Psoas muscle (tissue), 8 donors: ENCODE results near the gene SPRYD7. TPM values are rescaled to one million over a fixed set of nuclear protein-coding genes. Genes with fewer than 3 reads are reported as not detected.
"Not testable (repeated sequence)": the region's sequence is repeated elsewhere in the genome, so short reads cannot be mapped to it uniquely, and the experiment has no call there.

Experiments used
- ATAC-seq, 4 donors: fragments of 200-7000 bp; cut with Tn5 transposase; one replicate each; pipeline ENCODE4 v1.9.1; 2020; ENCODE audit warnings: moderate library complexity in 3 of 4, mild to moderate bottlenecking in 2 of 4
- DNase-seq, 2 donors: peaks; one replicate each; pipeline ENCODE4 v3.0.0-alpha.2; 2020
- H3K27ac ChIP-seq: fragments of 200-600 bp; one replicate; pipeline ENCODE4 v1.8.0; 2022
- H3K27me3 ChIP-seq, 3 donors: fragments of 200-600 bp in 1 of 3; one replicate each; pipeline versions ENCODE4 v1.6.1 to v1.8.0; 2013 to 2022; ENCODE audit warnings: low read length in 2 of 3, mild to moderate bottlenecking in 2 of 3, moderate library complexity in 1 of 3; ENCODE audit not compliant: insufficient read depth in 3 of 3
- H3K36me3 ChIP-seq, 2 donors: fragments of 200-600 bp in 1 of 2; one replicate each; pipeline versions ENCODE4 v1.6.1 to v1.8.0; 2013 to 2022; ENCODE audit warnings: low read depth in 1 of 2, mild to moderate bottlenecking in 1 of 2, moderate library complexity in 1 of 2; ENCODE audit not compliant: insufficient read depth in 1 of 2
- H3K4me1 ChIP-seq: fragments of 200-600 bp; one replicate; pipeline ENCODE4 v1.8.0; 2022
- H3K4me3 ChIP-seq: fragments of 200-600 bp; one replicate; pipeline ENCODE4 v1.8.0; 2022; ENCODE audit warnings: mild to moderate bottlenecking
- H3K9me3 ChIP-seq: fragments of 200-600 bp; one replicate; pipeline ENCODE4 v1.8.0; 2022
- CTCF ChIP-seq: fragments of 200-600 bp; IDR thresholded peaks from one replicate; pipeline ENCODE4 v1.8.0; 2022; ENCODE audit warnings: antibody characterized with exemption
- WGBS, 3 donors: extraction: QIAGEN DNeasy Blood & Tissue Kit; methylation state at CpG; one replicate each; pipeline versions ENCODE4 v1.1.6 to v1.1.7; 2013; 5-methylcytosine and 5-hydroxymethylcytosine counted together
- intact Hi-C, 2 donors: fragments of 100-400 bp; cut with DNase I; formaldehyde crosslinking; loops; one replicate each; pipeline versions ENCODE4 v1.11.0 to v1.14.2; 2022
- polyA plus RNA-seq, 3 donors: library from polyadenylated mRNA; stranded (reverse); fragments of 200-250 nt; gene quantifications; one replicate each; pipeline ENCODE4 v1.2.3, GENCODE V29; 2013
- total RNA-seq, 4 donors: library from RNA; stranded (reverse); fragmentation: NEBNext Ultra II Directional in 2 of 4; extraction: Animal tissue kit (Norgen Biotek cat#: 25700) in 2 of 4; gene quantifications; one replicate each; pipeline versions ENCODE4 v1.2.1 to v1.2.4, GENCODE V29; 2021 to 2023
- donor health status: healthy with polysubstance abuse.
- donor health status: DM: no; HTN: no; CAD: no; lungs with moderate emphysema.
- donor health status: Bipolar disorder and iron deficiency.
- donor health status: healthy.
- donor health status: DM: yes; HTN: yes; CAD: no.
- donor health status: DM: no; HTN: no; CAD: no.
- donor health status: DM: no; HTN: no; CAD: no.
- donor health status: DM: yes; HTN: yes; CAD: no.

The SPRYD7 gene
- total and polyA plus RNA-seq, 7 donors = 4.7 to 23.8 (median 14.7) TPM

DNA sequence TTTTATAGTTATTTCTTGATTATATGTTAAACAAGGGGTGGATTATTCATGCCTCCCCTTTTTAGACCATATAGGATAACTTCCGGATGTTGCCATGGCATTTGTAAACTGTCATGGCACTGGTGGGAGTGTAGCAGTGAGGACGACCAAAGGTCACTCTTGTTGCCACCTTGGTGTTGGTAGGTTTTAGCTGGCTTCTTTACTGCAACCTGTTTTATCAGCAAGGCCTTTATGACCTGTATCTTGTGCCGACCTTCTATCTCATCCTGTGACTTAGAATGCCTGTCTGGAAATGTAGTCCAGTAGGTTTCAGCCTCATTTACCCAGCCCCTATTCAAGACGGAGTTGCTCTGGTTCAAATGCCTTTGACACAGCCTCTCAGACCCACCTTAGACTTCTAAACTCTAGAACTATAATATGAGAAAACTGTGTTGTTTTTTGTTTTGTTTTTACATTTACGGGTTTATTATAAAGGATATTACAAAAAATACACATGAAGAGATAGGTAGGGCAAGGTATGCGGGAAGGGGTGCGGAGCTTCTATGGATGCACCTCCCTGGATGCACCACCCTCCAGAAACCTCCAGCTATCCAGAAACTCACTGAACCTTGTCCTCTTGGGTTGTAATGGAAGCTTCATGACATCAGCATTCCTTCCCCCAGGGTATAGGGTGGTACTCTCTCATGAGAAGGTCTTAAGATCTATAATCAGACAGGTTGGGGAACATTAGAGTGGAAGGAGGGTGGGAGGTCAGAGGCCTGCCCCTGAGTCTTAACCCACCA lies 15.8 kb upstream of the SPRYD7 start:
- no peaks in the 10 kb centered on the region for H3K27me3 ChIP-seq
- no peak overlapping the region for H3K27ac ChIP-seq
- H3K9me3 ChIP-seq = no peaks in the 10 kb centered on the region
- DNase-seq (no peak), ATAC-seq (no peak)
- 88 to 93% (median 89%) methylated on average over 7 of the region's 7 CpGs for WGBS, 3 donors
- intact Hi-C loops = no loop called here
- TF ChIP-seq CTCF = no peak
- H3K4me1 ChIP-seq = no peaks in the 10 kb centered on the region
- no peak overlapping the region for H3K4me3 ChIP-seq
- H3K36me3 ChIP-seq = no peaks in the 10 kb centered on the region

DNA sequence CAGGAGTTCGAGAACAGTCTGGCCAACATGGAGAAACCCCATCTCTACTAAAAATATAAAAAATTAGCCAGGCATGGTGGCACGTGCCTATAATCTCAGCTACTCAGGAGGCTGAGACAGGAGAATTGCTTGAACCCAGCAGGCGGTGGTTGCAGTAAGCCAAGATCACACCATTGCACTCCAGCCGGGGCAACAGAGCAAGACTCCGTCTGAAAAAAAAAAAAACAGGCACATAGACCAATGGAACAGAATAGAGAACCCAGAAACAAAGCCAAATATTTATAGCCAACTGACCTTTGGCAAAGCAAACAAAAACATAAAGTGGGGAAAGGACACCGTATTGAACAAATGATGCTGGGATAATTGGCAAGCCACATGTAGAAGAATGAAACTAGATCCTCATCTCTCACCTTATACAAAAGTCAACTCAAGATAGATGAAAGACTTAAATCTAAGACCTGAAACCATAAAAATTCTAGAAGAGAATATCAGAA lies 12.7 kb upstream of the SPRYD7 start:
- intact Hi-C loops, H3K27me3 ChIP-seq, H3K9me3 ChIP-seq, H3K36me3 ChIP-seq, ATAC-seq, H3K4me3 ChIP-seq, H3K4me1 ChIP-seq, H3K27ac ChIP-seq, DNase-seq: not testable (repeated sequence)
- WGBS, 3 donors = 91 to 96% (median 96%) methylated on average over 6 of the region's 6 CpGs

GRCh38 chr13:49939321-49939720 lies 3.2 kb upstream of the SPRYD7 start:
- Histone ChIP-seq H3K4me3 (no peak overlapping the region), H3K27ac (no peak overlapping the region), H3K4me1 (peaks cover 15% of the 10 kb centered on the region), H3K27me3 (no peaks in the 10 kb centered on the region), H3K9me3 (no peaks in the 10 kb centered on the region), H3K36me3 (no peaks in the 10 kb centered on the region)
- 45 to 53% (median 52%) methylated on average over 4 of the region's 4 CpGs for WGBS, 3 donors
- intact Hi-C loops = loop anchor here (5.0 to 10.0 kb wide), 2 partner anchors 285 to 973 kb away; no protein-coding TSS in a partner anchor
- no peak for TF ChIP-seq CTCF
- DNase-seq = no peak
- no peak for ATAC-seq

GRCh38 chr13:49938921-49939320 lies 2.8 kb upstream of the SPRYD7 start:
- peaks cover 19% of the 10 kb centered on the region for H3K4me1 ChIP-seq
- DNase-seq (no peak), ATAC-seq (no peak)
- H3K4me3 ChIP-seq = no peak overlapping the region
- H3K36me3 ChIP-seq = no peaks in the 10 kb centered on the region
- no peaks in the 10 kb centered on the region for H3K9me3 ChIP-seq
- WGBS, 3 donors = 51 to 56% (median 54%) methylated on average over 5 of the region's 5 CpGs
- no peak overlapping the region for H3K27ac ChIP-seq
- H3K27me3 ChIP-seq = no peaks in the 10 kb centered on the region
- intact Hi-C loops = loop anchor here (5.0 to 10.0 kb wide), 2 partner anchors 284 to 973 kb away; no protein-coding TSS in a partner anchor
- TF ChIP-seq CTCF = no peak

DNA sequence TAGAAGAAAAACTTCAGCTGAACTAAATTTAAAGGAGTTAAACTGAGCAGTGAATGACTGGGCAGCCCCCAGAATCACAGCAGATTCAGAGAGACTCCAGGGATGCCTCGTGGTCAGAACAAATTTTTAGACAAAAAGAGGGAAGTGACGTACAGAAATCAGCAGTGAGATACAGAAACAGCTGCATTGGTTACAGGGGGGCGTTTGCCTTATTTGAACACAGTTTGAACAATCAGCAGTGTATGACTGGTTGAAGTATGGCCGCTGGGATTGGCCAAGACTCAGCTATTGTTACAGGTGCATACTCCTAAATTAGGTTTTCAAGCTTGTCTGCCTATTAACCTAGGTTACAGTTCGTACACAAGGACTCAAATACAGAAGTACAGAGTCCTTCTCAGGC lies 2.2 kb upstream of the SPRYD7 start:
- DNase-seq (no peak), ATAC-seq (no peak)
- no peaks in the 10 kb centered on the region for H3K9me3 ChIP-seq
- 53 to 69% (median 58%) methylated on average over 5 of the region's 5 CpGs for WGBS, 3 donors
- H3K27ac ChIP-seq = no peak overlapping the region
- no peak overlapping the region for H3K4me3 ChIP-seq
- no peak for TF ChIP-seq CTCF
- H3K4me1 ChIP-seq = peaks cover 23% of the 10 kb centered on the region
- H3K36me3 ChIP-seq = no peaks in the 10 kb centered on the region
- no peaks in the 10 kb centered on the region for H3K27me3 ChIP-seq
- intact Hi-C loops = loop anchor here (5.0 to 10.0 kb wide), 2 partner anchors 284 to 974 kb away; no protein-coding TSS in a partner anchor
